ENCODE measurements around the gene FETUB. TPM values are rescaled to one million over a fixed set of nuclear protein-coding genes. Genes with fewer than 3 reads are reported as not detected.

FETUB gene
- total RNA-seq, 2 donors from 2014 or later = not detected

Other genes with a start within 250 kb of the FETUB start
- gene CRYGS, start 96.0 kb upstream of the FETUB start, total RNA-seq = 1 to 10 TPM; 7.0 to 7.1 TPM
- gene TBCCD1, start 73.1 kb upstream of the FETUB start, total RNA-seq = 10 to 100 TPM; 13.6 to 16.2 TPM
- 10 to 100 TPM; 29.7 to 34.2 TPM for gene DNAJB11, start 69.7 kb upstream of the FETUB start, total RNA-seq
- under 1 TPM in 1 of 2 donors, not detected in 1; 0.14 TPM for gene AHSG, start 27.3 kb upstream of the FETUB start, total RNA-seq
- gene HRG, start 25.6 kb downstream of the FETUB start, total RNA-seq = not detected
- not detected for gene KNG1, start 77.0 kb downstream of the FETUB start, total RNA-seq
- gene EIF4A2, start 143.2 kb downstream of the FETUB start, total RNA-seq = 100 to 1,000 TPM; 353 to 492 TPM
- 100 to 1,000 TPM; 112 to 141 TPM for gene RFC4, start 166.1 kb downstream of the FETUB start, total RNA-seq
- under 1 TPM in 1 of 2 donors, not detected in 1; 0.05 TPM for gene ADIPOQ, start 202.3 kb downstream of the FETUB start, total RNA-seq